Adipose tissue (tissue), 3 donors: Measurements from ENCODE around the gene ADD2. TPM values are rescaled to one million over a fixed set of nuclear protein-coding genes. Genes with fewer than 3 reads are reported as not detected.

Experiments
- H3K27ac ChIP-seq: one replicate; pipeline ENCODE4 v1.5.1; 2013; ENCODE audit warnings: low read depth, low read length
- WGBS, 3 donors: extraction: QIAGEN DNeasy Blood & Tissue Kit; methylation state at CpG; one replicate each; pipeline ENCODE4 v1.1.7; 2013; 5-methylcytosine and 5-hydroxymethylcytosine counted together
- polyA plus RNA-seq, 3 donors: library from polyadenylated mRNA; stranded (reverse); fragments of 200-250 nt; gene quantifications; one replicate each; pipeline ENCODE4 v1.2.3, GENCODE V29; 2013
- donor health status: healthy with polysubstance abuse.
- donor health status: Bipolar disorder and iron deficiency.
- donor health status: healthy.

Gene ADD2
- polyA plus RNA-seq, 3 donors = 0.97 to 1.1 (median 1.0) TPM

DNA sequence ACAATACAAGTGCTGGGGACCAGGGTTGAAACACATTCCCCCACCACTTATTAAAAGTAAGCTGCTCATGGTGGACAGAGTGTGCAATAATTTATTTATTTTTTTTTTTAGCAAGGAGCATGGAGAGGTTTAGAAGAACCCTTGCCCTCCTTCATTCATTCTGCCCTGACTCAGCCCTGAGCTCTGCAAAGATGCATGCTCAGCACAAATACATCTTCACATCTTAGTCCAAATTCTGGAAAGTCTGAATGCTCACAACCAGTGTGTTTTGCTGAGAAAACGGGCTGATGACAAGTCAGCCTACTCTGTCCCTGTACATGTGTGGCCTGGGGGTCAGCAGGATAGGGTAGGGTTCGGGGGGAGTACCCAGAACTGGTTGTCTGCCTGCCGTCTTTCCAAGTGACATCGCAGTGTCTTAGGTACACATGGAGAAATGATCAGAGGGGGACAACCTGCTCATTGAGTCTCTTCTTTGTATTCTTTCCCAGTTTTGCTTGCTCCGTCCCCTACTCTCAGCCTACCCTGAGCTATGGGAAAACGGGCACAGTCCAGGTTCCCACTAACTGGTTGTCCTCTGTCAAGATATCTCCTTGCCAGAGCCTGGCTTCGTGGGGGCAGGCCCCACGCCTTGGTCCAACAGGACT lies 76.4 kb downstream of the ADD2 start:
- WGBS, 3 donors = 72 to 88% (median 86%) methylated on average over 8 of the region's 8 CpGs
- no peak overlapping the region for H3K27ac ChIP-seq

DNA sequence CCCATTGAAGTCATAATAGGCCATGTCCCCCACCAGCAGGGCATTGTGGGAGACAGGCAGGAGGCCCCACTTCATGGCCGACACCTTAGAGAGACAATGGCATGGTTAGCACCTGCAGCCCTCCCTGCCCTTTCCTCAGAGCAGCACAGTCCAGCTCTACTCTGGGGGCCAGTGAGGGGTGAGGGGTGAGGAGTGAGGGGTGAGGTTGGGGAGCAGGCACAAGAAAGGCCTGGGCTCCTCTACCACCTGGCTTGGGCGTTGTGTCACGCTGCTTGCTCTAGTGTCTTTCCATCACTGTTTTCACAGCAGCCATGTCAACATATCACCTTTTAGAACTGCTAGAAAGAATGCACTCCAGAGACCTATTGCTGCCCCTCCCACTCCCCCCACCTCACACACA lies 77.2 kb downstream of the ADD2 start:
- 74 to 98% (median 92%) methylated on average over 3 of the region's 3 CpGs for WGBS, 3 donors
- H3K27ac ChIP-seq = no peak overlapping the region

DNA sequence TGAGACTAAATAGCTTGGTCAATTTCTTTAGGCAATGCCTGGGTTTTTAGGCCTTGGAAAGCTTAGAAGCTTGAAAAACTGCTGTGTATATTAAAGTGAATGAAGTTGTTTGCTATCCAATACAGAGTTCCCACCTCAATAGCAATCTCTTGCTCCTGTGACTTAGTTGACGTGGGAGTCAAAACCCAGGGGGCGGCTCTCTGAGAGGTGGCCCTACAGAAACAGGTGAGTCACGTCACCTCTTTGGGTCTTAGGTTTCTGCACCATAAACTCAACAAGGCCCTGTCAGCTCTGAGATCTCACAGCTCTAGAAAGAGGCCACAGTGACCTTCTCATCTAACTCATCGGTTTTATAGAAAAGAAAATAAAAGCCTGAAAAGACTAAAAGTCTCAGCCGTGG lies 79.6 kb downstream of the ADD2 start:
- 85 to 91% (median 88%) methylated on average over 5 of the region's 5 CpGs for WGBS, 3 donors

DNA sequence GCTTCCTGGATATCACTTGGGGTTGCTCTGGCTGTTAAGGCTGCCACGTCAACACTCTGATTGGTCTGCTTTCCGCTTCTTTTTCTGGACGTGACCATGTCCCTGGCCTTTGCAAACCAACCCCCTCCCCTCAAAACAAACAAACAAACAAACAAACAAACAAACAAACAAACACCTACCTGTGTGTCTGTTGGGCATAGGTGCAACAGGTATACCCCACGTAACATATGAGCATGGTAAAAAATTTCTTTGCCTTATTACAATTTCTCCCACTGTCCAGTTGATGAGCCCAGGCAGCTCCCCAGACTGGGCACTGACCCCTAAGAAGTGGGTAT lies 80.6 kb downstream of the ADD2 start:
- WGBS, 3 donors = 93 to 96% (median 96%) methylated on average over 4 of the region's 4 CpGs
- H3K27ac ChIP-seq = no peak overlapping the region

More for the DNA sequence above, 79.6 kb downstream of the ADD2 start:
- H3K27ac ChIP-seq = no peak overlapping the region

DNA sequence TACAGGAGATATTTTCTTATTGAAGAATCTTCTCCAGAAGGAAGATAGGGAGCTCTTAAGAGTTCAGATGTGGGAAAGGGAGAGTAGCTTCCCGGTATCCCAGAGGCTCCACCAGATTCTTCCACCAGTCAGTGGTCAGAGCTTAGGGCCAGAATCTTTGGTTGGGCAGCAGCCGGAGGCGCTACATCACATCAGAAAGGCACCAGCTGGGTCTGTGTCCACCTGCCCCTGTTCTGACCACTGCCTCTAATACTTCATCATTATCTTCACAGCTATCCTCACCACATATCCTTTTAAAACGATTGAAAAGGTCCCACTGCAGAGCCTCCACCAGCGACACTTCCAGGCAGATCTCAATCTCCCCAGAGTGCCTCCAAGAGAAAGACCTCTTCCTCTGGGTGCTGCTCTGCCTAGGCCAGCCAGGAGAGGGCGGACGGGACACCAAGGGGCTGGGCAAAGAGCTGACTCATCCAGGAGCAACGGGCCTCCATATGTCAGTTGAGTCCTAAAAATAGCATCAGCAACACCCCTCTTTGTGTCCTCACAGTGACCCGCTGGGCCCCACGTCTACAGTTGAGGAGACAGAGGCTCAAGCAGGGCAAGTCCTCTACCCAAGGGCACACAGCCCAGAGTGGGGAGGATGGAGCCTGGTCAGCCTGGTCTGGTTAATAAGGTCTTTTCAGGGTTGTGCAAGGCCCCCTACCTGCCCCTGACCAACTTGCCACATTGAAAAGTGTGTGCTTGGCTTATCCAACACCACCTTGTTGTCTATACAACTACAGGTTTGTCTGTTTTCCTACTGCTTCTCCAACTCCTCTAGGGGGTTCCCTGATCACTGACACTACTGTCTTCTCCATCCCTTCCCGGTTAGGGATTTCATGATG lies 81.2 kb downstream of the ADD2 start:
- no peak overlapping the region for H3K27ac ChIP-seq
- WGBS, 3 donors = 60 to 68% (median 63%) methylated on average over 11 of the region's 11 CpGs

DNA sequence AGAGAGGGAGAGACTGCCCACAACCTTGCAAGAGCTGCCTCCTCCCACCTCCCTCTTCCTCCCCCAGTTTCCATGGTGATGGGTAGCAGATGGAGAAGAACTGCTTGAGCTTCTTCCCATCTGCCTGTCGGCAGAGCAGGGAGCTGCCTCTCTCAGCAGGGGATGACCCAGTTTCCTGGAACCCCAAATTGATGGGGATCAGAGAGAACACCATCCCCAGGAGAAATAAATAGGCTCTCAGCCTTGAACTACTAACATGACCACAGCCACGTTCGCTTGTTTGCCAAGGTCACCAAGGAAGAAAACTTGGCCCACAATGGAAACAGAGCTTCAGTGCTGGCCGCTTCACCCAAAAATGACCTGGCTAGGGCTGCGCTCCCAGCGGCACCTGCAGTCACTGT lies 82.2 kb downstream of the ADD2 start:
- 63 to 84% (median 76%) methylated on average over 6 of the region's 6 CpGs for WGBS, 3 donors
- H3K27ac ChIP-seq = no peak overlapping the region

DNA sequence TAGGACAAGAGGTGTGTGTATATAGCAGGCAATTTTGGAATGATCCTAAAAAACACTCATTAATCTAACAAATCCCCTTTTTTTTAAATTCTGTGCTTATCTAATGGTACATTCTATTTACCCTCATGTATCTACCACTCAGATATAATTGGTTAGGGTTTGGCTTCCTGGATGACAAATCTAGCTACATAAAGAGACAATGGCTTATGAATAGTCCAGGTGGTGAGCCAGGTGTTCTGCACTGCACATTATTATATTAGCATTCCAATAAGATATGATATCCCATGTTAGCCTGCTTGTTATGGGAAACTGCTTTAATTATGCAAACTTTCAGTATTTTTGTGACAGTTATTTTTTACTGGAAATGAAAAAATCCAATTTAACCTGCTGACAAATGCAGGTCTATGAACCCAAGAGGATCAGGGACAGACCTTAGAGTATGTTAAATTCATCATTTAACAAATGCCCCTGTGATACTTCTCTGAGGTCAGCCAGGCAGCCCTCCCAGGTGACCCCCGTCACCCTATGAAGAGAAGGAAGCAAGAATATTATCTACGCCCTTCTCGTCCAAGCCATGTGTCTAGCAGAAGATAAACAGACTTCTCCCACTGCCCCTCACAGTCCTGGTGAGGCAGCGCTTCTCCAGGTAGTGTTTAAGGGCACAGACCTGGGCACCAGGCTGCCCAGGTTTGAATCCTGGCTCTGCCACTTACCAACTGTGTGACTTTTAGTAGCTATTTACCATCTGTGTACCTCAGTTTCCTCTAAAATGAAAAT lies 83.0 kb downstream of the ADD2 start:
- no peak overlapping the region for H3K27ac ChIP-seq
- 72 to 92% (median 90%) methylated on average over 4 of the region's 4 CpGs for WGBS, 3 donors

DNA sequence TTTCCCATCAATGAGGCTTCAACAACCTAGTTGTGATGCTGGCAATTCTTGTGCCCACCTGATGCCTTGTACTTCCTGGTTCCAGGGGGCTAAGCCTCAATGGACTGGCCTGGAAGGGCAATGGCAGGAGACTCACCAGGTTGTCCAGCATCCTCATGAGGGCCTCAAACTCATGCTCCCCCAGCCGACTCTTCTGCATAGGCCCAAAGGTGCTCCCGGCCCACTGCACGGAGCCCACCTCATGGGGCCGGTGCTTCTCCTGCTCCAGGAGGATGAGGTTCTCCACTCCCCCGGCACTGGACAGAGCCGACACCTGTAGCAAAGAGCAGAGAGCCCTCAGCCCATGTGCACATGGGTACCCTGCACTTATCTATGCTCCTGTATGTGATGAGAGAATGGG lies 84.5 kb downstream of the ADD2 start:
- WGBS, 3 donors = 93 to 98% (median 97%) methylated on average over 6 of the region's 6 CpGs

DNA sequence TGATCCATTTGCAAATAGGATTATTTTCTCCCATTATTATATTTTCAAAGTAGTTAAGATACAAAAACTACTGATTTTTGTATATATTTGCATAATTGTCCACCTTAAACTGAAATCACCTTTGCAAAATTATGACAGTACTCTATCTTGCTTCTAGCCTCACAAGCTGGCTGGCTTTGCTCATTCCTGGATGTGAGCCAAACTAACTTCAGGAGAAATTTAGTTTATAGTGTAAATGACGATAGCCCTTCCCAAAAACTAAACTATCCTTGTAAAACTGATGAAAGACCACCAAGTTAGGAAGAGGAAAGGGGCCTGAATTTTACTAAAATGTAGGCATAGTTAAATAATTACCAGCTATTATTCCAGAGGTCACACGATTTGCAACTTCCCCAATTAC lies 87.3 kb downstream of the ADD2 start:
- H3K27ac ChIP-seq = no peak overlapping the region
- 64 to 87% (median 77%) methylated on average over 2 of the region's 2 CpGs for WGBS, 3 donors

More for the DNA sequence above, 84.5 kb downstream of the ADD2 start:
- no peak overlapping the region for H3K27ac ChIP-seq

DNA sequence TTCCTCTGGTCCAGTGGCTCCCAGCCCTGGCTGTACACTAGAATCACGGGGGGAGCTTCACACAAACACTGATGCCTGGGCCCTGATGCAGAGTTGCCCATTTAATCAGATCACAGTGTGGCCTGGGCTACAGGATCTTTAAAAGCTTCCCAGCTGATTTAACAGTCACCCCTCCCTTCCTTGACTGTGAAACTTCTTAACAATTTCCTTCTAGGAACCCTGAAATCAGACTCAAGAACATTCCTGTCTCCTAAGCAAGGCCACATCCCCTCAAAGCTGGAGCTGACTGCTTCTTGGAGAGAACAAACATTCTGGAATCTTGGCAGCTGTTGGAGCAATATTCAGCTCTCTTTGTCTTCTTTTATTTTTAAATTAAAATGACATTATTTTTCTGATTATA lies 88.7 kb downstream of the ADD2 start:
- WGBS, 3 donors = 57 to 71% (median 67%) methylated on average over 1 of the region's 1 CpG

DNA sequence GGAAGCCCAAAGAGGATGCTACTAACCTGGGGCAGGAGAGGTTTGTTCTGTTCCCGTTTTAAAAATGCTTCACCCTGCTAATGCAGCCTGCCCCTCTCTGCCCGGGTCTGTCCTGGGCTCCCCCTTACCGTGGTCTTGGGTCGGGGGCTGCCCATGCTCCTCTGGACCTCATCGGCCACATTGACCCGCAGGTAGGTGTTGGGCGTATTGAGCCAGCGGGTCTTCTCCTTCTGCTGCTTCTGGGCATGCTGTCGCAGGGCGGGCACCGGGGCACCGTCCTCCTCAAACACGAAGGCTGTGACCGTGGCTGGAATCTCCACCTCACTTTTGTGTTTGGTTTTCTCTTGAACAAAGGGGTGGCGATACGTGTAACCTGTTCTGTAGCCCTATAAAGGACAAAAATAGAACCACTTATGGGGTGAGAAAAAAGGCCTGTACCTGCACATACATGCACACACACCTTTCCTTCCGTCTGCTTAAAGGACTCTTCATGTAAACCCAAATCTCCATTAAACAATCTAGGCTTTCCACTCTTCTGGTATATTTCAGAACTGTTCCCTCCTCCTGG lies 89.3 kb downstream of the ADD2 start:
- WGBS, 3 donors = 91 to 95% (median 94%) methylated on average over 17 of the region's 17 CpGs

More for the DNA sequence above, 88.7 kb downstream of the ADD2 start:
- no peak overlapping the region for H3K27ac ChIP-seq

DNA sequence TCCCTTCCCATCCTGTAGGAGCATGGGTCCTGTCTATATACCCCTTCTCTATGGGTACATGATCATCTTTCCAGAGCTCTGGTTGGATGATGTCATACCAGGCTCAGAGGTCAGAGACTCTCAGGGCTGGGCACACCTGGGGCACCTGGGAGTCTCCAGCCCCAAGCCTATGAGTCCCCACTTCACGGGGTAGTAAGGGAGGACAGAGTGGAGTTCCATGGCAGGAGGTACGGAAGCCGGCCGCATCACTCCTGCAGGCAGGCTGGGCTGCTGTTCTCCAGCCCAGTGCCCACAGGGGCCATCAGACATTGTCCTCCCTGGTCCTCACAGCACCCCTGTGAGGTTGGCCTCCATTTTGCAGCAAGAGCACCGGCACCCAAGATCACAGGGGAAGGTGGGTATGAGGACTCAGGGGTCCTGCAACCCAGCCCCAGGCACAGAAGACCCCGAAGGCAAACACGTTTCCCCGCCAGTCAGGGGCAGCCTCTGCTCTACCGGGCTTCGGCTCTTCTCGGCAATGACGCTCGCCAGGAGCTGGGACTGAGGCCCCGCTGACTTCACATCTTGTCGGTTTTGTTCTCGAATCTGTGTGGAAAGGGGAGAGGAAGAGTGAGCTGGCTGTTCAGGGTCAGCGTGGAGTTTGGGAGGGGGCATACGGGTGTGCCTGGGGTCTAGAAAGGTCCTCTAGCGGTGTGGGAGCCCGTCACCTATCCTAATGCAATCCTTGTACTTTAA lies 91.5 kb downstream of the ADD2 start:
- 92 to 95% (median 92%) methylated on average over 20 of the region's 20 CpGs for WGBS, 3 donors

More for the DNA sequence above, 89.3 kb downstream of the ADD2 start:
- no peak overlapping the region for H3K27ac ChIP-seq

DNA sequence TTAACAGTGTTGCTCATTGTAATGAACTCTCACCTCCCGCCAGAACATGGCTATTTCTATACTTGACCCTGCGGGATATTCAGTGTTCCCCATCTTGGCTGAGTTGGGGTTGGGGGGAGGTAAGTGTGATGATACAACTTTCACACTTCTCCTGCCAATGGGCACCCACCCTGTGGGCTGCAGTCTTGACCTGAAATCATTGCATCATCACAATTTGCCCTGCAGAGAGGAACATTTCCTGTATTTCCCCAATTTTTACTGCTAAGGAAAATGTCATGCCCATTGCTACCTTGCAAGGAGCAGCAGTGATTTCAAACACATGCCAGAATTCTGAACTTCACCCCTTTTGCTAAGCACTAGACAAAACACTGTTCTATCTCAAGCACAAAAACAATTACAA lies 92.1 kb downstream of the ADD2 start:
- H3K27ac ChIP-seq = no peak overlapping the region
- 91 to 98% (median 98%) methylated on average over 2 of the region's 2 CpGs for WGBS, 3 donors

More for the DNA sequence above, 91.5 kb downstream of the ADD2 start:
- no peak overlapping the region for H3K27ac ChIP-seq

DNA sequence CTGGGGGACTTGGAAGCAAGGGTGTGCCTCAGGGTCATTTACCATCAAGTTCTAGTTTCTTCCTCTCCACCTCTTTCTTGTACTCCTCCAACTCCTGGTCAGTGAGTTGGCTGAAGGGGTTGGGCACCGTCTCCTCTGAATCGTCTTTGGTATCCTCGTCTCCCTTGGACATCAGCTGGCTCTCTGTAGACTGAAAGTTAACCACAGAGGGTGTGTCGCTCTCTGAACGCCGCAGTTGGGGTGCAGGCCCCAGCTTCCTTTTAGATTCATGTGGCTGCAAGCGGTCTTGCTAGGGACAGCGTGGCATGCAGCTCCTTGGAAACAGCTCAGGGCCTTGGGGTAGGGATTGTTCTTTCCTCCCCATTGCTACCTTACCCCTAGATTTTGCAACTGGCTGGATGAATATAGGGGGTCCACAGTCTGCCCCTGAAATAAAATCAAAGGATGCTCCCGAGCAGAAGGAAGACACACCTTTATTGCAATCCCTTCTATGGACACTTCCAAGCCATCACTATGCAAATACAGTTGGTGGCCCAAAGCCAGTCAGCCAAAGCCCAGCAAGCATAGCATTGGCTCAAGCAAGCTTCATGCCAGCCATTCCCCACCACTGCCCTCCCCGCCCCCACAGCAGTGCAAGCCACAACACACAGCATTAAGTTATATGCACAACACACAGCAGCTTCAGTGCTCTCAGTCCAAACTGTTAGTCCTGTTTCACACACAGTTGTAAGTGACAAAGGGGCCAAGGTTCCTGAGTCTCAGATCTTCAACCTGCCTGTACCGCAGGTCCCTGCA lies 93.2 kb downstream of the ADD2 start:
- 92 to 93% (median 93%) methylated on average over 11 of the region's 11 CpGs for WGBS, 3 donors
- no peak overlapping the region for H3K27ac ChIP-seq

DNA sequence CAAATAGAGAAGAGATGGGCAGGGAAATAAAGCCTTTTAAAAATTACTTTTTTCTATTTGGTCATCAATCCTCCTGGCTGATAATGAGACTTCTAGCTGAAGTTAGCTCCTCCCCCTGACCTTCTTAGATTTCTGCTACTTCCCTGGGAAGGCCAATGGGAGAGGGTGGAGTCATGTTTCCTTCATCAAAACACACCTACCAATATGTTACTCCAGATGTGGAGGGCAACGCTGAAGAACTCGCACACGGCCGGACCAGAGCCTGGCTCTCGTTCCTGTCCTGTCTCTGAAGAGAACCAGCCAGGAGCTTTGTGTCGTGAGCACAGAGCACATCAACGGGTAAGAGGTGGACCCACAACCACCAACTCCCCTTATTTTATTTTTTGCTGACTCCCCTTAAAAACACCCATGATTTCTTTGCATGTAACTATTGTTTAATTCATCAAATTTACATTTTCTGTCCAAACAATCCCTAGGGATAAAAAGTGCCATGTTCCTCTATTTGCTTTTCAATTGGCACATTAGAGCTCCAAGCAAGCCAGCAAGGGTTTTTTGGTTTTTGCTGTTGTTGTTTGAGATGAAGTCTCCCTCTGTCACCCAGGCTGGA lies 94.9 kb downstream of the ADD2 start:
- no peak overlapping the region for H3K27ac ChIP-seq
- 36 to 71% (median 69%) methylated on average over 7 of the region's 7 CpGs for WGBS, 3 donors

DNA sequence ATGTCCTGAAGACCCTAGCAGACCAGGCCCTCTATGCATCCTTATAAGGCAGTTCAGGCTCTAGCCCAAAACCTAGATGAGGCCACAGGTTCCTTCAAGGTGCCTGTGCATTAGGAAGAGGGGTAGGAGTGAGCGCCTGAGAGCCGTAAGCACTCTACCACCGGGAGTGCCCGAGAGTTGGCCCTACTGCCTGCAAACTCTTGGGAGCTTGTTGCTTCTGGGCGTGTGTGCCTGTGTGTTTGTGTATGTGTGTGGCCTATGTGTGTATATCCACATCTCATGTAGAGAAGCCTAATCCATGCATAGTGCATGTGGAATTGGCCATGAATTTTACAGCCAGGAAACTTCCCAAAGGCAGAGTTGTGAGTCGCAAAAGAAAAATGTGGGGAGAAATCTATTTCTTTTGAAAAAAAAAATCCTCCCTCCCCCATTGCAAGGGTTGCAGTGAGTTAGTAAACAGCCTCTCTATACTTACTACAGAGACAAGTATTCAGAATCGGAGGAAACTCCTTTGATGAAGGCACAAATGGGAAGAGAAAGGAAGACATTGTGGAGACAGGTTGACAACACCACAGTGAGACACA lies 96.8 kb downstream of the ADD2 start:
- WGBS, 3 donors = 85 to 89% (median 87%) methylated on average over 7 of the region's 7 CpGs
- H3K27ac ChIP-seq = no peak overlapping the region

DNA sequence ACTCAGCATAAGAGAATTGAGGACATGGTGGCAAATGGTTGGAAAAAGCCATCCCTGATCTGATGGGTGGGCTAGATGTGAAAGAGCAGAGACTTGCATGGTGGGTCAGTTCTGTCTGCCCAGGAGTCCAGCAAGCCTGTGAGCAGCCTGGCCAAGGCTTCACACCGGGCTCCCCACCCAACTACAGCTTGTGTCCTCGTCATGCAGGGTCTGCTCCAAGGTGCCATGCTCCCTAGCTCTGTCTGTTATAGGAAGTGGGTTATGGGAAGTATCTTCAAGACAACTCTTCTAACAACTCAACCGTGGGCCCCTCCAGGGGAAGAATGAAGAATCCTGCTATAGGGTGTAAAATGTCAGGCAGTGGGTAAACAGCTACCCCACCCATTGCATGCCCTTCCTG lies 97.4 kb downstream of the ADD2 start:
- H3K27ac ChIP-seq = no peak overlapping the region
- WGBS, 3 donors = 76 to 86% (median 84%) methylated on average over 3 of the region's 3 CpGs
